Endometrial microvascular endothelial cells (primary cell): ENCODE results near the gene TEAD1. TPM values are rescaled to one million over a fixed set of nuclear protein-coding genes. Genes with fewer than 3 reads are reported as not detected.

ENCODE experiments used
- in situ Hi-C: cut with HindIII; loops from 2 replicates; pipeline ENCODE4 v1.10.0; 2017; ENCODE audit warnings: low sequenced_read_pairs, low pct_unique_long_range_greater_than_20kb; ENCODE audit errors: inconsistent ontology term
- total RNA-seq: library from RNA; depleted of rRNA; stranded (reverse); fragments of >200 nt; gene quantifications from one replicate; pipeline ENCODE4 v1.2.3, GENCODE V29; 2015; ENCODE audit errors: inconsistent ontology term

TEAD1 gene
- total RNA-seq, 1 donor from 2014 or later = 24.3 TPM

DNA sequence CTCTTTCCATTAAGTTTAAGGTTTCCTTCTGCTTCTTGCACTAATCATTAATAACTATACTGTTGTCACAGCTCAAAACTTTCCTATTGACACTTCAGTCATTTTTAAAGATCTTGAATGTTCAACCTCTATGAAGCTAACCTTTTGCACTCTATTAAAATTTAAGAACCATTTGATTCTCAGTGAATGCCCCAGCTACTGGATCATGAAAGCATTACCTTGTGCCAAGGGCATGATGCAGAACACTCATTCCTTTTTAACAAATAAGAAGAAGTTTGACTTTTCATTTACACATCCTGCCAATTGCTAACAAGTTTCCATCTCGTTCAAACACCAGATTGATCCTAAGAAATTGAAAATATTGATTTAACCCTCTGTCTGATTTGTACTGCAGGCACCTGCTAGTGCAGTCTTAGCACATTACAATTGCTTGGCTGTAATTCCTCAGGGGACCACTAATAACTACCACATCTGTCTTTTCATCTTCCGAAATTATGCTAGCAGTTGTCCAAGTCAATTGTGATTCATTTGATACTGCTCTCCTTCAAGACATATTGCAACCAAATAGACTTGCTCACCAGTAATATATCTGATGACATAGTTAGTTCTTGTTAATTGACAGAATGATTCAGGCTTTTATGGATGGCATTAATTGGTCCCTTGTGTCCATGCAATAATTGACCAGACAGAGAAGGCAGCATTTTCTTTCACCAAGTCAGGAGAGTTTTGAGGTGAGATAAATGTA lies 158.4 kb downstream of the TEAD1 start:
- in situ Hi-C loops = no loop called here

DNA sequence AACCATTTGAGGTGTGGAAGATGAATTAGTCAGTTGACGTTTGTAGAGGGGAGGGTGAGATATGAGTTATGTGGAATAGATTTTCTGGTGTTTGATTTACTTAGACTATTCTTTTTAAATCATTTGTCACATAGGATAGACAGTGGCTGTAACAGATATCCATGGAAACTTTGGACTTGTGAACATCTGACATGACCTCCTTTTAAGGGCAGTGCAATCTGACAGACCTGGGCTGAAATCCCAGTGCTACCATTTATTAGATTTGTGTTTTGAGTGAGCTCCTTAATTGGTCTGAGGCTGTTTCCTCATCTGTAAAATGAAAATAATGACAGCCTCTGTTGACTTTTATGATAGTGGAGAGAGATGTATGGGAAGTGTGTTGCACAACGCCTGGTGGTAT lies 159.9 kb downstream of the TEAD1 start:
- in situ Hi-C loops = no loop called here

DNA sequence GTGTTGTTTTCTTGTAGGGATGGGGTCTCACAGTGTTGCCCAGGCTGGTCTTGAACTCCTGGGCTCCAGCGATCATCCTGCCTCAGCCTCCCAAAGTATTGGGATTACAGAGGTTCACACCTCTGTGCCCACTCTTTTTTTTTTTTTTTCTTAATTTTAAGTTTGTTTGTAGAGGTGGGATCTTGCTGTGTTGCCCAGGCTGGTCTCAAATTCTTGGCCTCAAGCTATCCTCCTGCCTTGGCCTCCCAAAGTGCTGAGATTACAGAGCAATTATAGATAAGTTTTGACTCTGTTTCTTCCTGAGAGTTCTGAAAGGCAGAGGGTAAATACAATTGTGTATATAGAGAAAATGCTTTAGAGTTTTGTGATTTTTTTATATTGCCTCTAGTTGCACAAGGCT lies 160.4 kb downstream of the TEAD1 start:
- in situ Hi-C loops = no loop called here

DNA sequence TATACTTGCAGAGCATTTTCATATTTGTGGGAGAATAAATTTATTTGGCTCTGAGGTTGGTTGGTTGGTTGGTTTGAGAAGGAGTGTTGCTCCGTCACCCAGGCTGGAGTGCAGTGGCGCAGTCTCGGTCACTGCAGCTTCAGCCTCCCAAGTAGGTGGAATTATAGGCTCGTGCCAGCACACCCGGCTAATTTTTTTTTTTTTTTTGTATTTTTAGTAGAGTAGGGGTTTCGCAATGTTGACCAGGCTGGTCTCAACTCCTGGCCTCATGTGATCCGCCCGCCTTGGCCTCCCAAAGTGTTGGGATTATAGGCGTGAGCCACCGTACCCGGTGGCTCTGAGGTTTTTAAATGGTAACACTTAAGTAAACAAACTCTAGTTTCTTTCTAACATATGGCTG lies 161.1 kb downstream of the TEAD1 start:
- in situ Hi-C loops = no loop called here

DNA sequence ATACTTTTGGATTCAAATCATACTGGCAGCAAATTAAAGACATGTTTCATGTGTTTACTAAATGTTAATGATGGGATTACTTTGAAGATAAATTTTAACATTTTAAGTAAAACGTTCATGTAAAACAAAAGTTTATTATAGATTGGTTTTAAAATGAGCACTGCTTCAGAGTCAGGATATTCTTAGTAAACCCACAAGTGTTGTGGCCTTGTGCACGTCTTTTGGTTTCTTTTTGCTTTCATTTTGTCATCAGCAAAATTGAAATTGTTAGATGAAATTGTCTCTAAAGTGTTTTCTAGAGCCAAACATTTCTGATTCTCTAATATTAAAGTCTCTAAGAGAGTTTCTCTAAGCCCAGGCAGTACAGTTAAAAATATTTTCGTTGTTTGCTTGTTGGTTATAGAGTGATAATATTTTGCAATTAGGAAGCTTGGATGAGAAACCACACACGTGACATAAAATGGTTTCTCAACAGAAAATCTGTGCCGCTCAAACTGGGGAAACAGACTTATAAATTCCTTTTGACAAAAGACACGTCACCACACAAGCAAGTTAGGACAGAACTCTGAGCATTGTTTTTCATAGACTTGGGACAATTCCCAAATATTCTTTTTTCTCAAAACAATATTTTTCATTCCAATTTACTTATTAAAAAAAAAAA lies 164.4 kb downstream of the TEAD1 start:
- in situ Hi-C loops = no loop called here

DNA sequence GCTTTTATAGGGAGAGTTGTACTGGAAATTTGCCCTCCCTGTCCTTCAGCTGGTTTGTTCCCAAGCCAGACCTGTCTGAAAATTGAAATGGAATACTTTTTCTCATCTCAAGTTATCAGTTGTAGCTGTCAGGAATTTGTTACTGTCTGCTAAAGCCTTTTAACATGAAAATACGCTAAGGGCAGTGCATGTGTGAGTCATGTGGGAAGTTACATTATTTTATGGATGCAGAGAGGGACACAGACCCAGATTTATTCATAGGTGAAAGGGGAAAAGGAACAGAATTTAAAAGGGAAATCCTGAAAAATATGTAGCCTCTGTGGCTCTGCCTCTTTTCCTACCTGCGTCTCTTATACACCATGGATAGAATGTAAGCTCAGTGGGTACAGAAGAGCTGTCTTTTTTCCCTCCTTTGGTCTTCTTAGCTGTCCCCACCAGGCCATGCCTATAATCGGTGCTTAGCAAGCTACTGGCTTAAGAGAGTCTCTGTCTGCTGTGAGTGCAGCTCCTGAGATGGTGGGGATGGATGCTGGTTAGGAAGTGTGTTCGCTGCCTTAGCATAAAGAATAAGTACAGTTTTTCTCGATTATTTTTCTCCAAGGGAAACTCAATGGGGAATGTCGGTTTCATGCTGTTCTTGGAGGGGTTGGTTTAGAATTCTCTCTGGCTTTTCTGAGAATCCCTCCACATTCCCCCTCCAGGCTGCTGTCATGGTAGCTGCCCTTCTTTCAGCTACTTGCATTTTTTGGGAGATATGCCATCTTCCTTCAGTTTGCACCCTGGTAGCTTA lies 166.8 kb downstream of the TEAD1 start:
- in situ Hi-C loops = no loop called here

DNA sequence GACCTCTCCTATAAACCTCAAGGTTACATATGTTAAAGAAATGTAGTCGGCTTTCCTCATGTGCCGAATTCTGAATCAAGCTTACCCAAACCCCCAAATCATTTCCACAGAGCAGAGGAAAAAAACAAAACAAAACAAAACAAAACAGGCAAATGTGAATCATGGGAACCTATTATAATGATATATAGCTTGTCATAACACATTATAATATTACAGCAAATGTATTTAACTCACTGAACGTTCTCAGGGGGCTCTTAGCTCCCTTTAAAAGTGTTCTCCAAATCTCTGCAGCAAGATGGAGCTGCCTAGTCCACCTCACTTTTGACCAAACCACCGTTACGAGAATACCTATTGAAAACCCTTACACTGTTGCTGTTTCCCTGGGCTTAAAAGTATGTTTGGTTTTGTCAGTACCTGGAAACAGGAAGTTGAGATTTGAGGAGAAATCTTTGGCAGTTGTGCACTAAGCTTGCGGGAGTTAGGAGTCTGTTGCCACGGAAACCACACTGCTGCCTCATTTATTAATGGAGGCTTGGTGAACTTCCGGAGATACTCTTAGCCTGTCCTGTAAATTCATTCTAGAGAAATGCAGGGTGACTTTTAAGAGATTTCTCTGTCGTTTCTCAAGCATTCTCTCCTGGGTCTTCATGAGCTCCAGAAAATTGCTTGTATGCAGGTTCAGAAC lies 167.9 kb downstream of the TEAD1 start:
- in situ Hi-C loops = no loop called here

DNA sequence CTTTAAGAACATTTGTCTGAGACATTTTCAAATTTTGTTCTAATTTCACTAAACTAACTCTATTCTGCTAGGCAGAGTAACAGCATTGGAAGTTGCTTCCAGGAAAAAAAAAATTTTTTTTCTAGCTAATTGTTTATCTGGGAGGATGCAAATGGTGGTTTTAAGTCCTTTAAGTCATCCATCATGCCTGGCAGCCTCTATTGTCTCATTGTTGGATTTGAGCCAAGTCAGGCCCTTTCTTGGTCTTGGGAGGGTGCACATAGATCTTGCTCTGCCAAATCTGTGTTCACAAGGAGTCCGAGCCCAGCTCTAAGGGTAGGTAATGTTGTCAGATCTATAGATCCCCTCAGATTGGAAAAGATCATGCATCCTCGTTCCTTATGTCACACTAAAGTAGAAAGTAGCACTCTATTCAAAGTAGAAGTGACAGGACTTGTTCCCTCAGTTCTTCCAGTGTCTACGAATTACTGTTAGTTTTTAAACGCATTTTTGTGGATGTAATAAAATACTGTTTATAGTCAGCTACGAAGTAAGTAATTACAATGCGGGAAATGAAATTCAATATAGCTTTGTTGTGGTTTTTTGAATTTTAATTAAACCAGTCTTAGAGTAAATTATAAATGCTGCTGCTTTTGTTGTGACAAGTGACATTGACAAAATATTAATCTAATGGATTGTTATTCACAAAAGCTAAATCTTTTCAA lies 168.9 kb downstream of the TEAD1 start:
- in situ Hi-C loops = no loop called here

DNA sequence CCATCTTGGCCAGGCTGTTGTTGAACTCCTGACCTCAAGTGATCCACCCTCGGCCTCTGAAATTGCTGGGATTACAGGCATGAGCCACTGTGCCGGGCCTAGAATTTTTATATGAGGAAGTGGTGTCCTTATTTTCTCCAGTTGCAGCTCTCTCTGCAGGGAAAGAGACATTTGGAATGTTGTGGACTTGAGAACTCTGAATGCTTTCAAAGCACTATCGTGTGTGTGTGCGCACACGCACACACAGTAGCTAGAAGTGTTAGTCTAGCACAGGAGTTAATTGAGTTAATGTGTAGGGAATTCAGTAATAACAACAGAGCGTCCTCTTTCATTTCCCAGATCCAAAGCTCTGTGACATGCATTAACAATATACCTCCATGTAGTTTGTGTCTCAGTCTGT lies 170.9 kb downstream of the TEAD1 start:
- in situ Hi-C loops = no loop called here

DNA sequence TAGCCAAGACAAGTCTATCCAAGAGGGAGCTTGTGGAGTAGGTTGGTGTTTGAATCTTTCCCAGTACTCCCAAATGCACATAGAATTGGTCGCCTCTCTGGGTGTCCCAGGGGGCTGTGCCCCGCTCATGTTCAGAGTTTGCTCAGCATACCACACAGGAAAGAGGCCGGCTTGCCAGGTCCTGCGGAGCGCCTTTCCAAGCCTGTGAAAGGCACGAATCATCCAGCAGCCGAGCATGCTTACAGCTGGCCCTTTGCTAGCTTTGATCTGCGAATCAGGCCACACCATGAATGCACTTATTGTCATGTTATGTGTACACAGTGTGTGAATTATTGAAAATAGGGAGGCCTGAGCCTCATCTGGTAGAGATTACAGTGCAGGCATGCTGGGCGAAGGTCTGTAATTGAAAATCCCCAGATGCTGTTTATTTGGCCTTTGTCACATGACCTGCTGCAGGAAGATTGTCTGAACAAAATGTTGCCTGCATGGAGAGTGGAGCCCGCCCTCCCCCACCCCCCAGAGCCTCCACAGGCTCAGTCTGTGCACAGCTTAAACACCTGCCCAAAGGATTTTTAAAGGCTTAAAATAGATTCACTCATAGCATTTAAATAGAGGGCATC lies 171.6 kb downstream of the TEAD1 start:
- in situ Hi-C loops = no loop called here

DNA sequence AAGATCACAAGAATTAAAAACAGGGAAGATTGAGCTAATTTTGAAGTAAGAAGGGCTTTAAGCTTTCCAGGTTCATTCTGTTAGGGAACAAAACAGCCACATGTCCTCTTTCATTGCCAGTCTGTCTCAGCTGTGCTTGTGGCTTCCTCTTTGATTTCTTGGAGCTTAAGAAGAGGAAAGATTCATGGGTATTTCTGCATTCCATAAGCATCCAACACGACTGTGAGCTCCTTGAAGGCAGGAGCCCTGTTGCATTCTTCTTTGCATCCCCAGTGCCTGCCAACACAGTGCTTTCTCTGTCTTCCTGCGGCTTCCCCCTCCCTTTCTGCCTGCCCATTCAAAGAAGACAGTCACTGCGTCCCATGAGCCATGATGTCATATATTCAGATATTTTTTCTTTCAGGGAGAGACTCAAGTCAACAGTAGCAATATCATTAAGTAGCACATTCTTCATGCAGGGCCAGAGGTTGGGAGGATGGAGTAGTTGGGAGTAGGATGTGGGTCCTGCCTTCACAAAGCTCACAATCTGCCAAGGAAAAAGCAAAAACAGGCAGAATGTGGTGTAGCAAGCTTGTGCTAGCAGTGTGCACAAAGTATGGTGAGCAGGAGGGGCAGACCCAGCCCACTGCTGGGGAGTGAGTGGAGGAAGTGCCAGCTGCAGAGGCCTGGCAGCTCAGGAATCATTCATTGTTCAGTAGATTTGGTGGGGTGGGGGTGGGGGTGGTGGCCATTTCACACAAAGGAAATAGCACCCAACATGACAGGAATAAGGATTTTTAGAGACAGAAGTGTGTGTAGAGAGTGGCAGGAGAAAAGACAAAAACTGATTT lies 172.8 kb downstream of the TEAD1 start:
- in situ Hi-C loops = no loop called here

DNA sequence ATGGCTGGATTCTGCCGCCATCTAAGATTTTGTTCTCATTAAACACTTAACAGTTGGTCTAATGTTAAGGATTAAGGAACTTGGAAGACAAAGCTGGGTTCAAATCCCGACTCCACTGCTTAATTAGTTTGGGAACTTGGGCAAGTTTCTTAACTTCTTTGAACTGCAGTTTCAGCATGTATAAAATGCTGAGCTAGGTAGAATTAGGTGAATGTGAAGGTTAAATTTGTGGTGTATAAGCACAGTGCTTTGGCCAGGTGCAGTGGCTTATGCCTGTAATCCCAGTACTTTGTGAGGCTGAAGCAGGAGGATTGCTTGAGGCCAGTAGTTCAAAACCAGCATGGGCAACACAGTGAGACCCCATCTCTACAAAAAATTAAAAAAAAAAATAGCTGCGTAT lies 174.2 kb downstream of the TEAD1 start:
- in situ Hi-C loops = no loop called here

DNA sequence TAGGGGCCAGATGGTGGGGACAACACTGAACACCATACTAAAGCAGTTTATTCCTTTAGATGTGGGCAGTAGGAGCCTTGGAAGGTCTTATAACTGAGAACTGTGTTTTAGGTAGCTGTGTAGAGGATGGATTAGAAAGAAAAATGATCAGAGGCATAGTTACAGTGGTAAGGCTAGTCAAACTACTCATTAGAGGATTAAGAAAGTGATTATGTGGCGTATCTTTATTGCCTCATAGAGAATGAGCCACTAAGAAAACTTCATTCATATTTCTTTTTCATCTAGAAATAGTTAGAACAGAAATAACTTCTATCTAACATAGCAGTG lies 179.1 kb downstream of the TEAD1 start:
- in situ Hi-C loops = loop anchor here (25.0 kb wide), 1 partner anchor 166 kb away; no protein-coding TSS in a partner anchor

DNA sequence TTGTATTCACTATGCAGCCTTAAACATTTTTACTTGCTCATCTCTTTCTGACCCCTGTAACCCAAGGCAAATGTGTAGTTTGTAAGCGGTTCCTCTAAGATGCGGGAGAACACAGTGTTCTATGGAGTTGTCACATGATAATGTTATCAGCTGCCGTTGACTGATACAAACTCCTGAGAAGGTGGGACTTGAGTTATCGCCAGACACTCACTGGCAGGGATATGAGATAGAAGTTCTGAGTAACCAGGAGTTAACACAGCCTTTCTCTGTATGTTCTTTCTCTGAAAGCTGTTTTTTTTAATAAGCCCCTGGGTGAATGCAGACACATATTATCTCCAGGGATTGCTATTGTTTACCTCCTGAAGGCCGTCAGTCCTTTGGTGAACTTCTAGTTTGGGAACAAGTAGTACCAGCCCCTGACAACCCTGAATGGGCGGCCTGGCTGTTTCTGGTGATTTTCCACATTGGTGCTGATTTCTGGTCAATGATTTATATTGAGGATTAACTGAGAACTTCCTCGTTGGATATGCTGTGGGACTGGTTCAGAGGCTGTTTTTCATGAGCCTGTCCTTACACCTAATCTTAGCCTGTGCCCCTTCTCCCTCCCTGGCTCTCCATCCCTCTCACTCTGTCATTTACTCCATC lies 179.6 kb downstream of the TEAD1 start:
- in situ Hi-C loops = loop anchor here (25.0 kb wide), 1 partner anchor 166 kb away; no protein-coding TSS in a partner anchor

DNA sequence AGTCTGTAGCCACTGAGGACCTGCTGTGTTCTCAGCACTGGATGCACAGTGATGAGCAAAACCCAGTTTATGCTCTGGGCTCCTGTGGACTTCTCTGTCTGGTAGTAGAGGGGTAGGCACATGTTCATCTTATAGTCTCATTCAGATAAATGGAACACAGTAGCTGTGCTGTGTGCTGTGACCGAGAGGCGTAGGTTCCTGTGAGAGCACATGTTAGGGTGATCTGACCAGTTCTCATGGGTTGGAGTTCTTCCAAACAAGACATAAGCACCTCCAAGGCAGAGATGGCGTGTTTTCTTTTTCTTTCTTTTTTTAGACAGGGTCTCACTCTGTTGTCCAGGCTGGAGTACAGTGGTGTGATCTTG lies 180.1 kb downstream of the TEAD1 start:
- in situ Hi-C loops = loop anchor here (25.0 kb wide), 1 partner anchor 167 kb away; no protein-coding TSS in a partner anchor

DNA sequence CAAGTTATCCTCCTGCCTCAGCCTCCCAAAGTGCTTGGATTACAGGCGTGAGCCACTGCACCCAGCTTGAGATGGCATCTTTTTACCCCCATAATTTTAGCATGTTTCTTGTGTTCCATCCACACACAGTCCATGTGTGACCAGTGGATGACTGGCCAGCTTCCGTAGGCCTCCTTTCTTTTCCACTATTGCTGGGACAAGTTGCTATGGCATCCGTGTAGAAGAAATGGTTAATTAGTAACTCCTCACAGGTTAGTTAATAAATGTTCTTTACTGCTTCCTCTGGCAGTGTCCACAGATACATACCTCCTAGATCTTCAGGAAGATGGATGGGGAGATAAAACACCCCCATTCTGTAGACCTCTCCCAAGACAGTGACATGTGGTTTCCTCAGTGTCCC lies 180.6 kb downstream of the TEAD1 start:
- in situ Hi-C loops = loop anchor here (25.0 kb wide), 1 partner anchor 168 kb away; no protein-coding TSS in a partner anchor

DNA sequence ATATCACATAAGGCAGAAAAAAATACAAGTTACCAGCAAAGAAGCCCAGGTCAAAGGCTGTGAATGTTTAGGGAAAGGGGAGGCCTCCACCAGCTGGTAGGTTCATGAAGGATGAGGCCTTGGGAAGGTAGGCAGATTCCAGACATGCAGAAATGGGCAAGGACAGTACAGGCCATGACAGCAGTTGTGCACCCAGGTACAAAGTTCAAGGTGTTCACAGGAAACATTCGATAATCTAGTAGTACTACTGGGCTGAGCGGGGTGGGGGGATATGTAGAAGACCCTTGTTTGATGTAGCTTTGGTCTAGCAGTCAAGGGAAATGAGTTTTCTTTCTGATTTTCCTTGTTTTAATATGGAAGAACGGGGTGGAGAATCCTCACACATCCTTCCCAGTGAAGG lies 182.1 kb downstream of the TEAD1 start:
- in situ Hi-C loops = loop anchor here (25.0 kb wide), 1 partner anchor 169 kb away; no protein-coding TSS in a partner anchor
